IgD-negative memory B cell (primary cell): ENCODE data around the gene HDAC9. TPM values are rescaled to one million over a fixed set of nuclear protein-coding genes. Genes with fewer than 3 reads are reported as not detected.

Source experiments
- H3K27ac Mint-ChIP-seq, 3 donors: one replicate each; pipeline ENCODE4 v1.8.0; 2020 to 2022; ENCODE audit warnings: mild to moderate bottlenecking in 3 of 3, mixed read lengths in 3 of 3, moderate library complexity in 1 of 3
- H3K27me3 Mint-ChIP-seq: one replicate; pipeline ENCODE4 v1.8.0; 2021; ENCODE audit warnings: mixed read lengths
- H3K36me3 Mint-ChIP-seq: one replicate; pipeline ENCODE4 v1.8.0; 2020; ENCODE audit warnings: mild to moderate bottlenecking, mixed read lengths
- H3K4me1 Mint-ChIP-seq, 3 donors: one replicate each; pipeline ENCODE4 v1.8.0; 2020 to 2022; ENCODE audit warnings: mixed read lengths in 3 of 3, mild to moderate bottlenecking in 1 of 3
- H3K4me3 Mint-ChIP-seq, 4 donors: one replicate each; pipeline ENCODE4 v1.8.0; 2020 to 2022; ENCODE audit warnings: mild to moderate bottlenecking in 4 of 4, mixed read lengths in 4 of 4, moderate library complexity in 3 of 4
- H3K9me3 Mint-ChIP-seq, 3 donors: one replicate each; pipeline ENCODE4 v1.8.0; 2020 to 2021; ENCODE audit warnings: mixed read lengths in 3 of 3, mild to moderate bottlenecking in 1 of 3
- polyA plus RNA-seq: library from polyadenylated mRNA; unstranded; fragments of 300-500 nt; fragmentation: Illumina TruSeq; gene quantifications from one replicate; pipeline ENCODE4 v1.2.3, GENCODE V29; 2021

HDAC9 gene
- polyA plus RNA-seq, 1 donor from 2014 or later, result 81.2 TPM

DNA sequence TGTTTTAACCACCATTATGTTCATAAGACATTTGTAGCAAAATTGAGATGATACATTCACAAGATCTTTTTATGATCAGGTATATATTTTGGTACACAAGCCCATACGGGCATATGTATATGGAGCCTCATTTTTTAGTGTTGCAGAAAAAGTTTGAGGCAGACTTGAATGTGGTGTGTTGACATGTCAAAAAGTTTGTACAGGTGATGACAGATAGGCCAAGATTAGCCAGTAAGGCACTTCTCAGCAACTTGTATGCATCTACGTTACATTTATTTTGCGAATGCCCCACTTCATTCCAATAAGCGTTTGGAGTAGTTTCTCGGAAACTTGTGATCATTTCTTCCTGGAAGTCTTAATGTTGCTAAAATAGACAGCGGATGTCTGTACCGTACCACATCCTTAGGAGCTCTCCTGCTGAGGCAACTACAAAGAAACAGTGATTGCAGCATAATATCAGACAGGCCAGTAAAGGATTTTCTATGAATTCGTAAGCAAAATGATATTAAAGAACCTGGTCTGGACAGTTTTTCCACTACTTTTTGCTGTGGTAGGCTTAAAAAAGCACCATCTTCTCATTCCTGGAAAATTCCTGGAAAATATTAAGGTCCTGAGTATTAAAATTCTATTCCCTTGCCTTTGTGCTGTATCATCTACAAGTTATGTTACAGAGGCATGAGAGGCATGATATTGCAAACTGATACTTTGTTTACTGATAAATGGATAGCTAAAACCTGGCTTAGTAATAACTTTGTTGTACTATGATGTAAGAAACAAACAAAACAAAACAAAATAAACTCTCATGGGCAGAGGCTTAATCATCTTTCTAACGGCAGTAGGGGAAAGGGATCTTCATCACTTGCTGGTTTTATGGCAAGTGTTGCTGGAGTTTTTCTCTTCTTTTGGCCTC is 153.6 kb downstream of the HDAC9 start:
- no peaks in the 10 kb centered on the region for H3K27me3 Mint-ChIP-seq
- H3K4me3 Mint-ChIP-seq, result no peak overlapping the region
- no peaks in the 10 kb centered on the region for H3K9me3 Mint-ChIP-seq
- H3K27ac Mint-ChIP-seq, result no peak overlapping the region
- peaks cover 1% of the 10 kb centered on the region for H3K36me3 Mint-ChIP-seq
- H3K4me1 Mint-ChIP-seq, result peaks cover 0 to 3% (median 0%) of the 10 kb centered on the region in 3 donors

DNA sequence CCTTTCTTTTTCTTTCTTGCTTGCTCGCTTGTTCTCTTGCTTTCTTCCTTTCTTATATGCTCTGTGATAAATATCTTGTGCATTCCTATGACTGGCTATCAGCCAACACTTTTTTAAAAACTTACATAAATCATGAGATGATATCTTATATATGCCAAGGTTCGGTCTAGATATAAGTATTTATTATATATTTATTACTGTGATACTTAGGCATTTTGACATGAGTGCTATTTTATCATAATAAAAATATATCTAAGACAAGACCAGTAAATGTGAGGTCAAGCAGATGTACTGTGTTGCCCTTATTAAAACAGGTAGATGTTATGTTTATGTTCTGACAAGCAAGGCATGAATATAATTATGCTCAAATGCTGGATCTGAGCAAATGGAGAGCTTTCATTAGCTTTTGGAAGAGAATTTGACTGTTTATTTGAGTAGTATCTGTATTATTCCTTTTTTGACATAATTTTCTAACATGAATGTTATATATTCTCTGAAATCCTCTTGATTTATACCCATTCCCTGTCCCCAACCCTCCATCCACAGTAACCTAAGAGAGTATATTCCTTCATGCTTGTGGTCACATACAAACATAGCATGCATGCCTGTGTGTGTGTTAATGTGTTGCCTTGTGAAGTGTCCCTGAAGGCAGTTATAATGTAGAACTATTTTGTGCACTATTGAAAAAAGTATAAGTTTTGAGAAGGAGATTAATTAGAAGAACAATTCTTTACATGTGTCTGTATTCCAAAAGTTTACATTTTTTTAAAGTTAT is 158.0 kb downstream of the HDAC9 start:
- no peaks in the 10 kb centered on the region for H3K9me3 Mint-ChIP-seq
- no peak overlapping the region for H3K27ac Mint-ChIP-seq
- peaks cover 1% of the 10 kb centered on the region for H3K36me3 Mint-ChIP-seq
- no peaks in the 10 kb centered on the region for H3K27me3 Mint-ChIP-seq
- peaks cover 0 to 9% (median 7%) of the 10 kb centered on the region in 3 donors for H3K4me1 Mint-ChIP-seq
- H3K4me3 Mint-ChIP-seq, result no peak overlapping the region

DNA sequence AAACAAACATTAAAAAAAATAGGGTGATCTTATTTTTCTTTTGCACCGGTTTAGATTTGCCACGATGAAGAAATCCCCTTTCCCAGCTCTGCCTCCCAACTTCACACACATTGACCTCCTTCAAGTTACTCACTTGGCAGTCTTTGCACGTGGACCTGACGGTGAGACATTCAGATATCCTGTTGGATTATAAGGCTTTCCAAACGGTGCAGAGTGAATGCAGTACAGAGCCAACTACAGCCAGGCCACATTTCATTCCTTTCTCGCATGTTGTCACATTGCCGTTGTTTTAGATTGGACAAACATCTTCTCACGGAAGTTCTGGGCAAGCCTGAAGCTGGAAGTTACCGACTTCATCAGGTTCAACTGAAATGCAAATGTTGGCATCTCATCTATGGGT is 159.2 kb downstream of the HDAC9 start:
- H3K4me1 Mint-ChIP-seq, result peaks cover 0 to 9% (median 7%) of the 10 kb centered on the region in 3 donors
- no peak overlapping the region for H3K27ac Mint-ChIP-seq
- H3K4me3 Mint-ChIP-seq, result no peak overlapping the region
- no peaks in the 10 kb centered on the region for H3K27me3 Mint-ChIP-seq
- no peaks in the 10 kb centered on the region for H3K9me3 Mint-ChIP-seq
- peaks cover 1% of the 10 kb centered on the region for H3K36me3 Mint-ChIP-seq

DNA sequence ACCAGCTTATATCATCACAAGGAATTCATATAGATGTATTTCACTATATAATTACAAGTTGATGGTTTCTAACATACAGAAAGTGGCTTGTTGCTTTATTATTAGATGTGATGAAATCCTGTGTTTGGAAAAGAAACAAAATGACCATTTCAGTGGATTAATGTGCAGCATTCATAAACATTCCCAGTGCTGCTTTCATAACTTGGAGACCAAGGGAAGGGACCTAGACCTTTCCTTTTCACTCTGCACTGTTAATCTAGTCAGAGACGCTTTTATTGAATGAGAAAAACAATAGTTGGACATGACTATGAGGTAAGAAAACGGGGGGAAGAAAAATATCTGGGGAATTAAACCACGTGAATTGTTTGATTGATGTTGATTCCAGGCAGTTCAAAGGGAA is 160.0 kb downstream of the HDAC9 start:
- no peak overlapping the region for H3K4me3 Mint-ChIP-seq
- peaks cover 3% of the 10 kb centered on the region for H3K36me3 Mint-ChIP-seq
- H3K27me3 Mint-ChIP-seq, result no peaks in the 10 kb centered on the region
- H3K4me1 Mint-ChIP-seq, result peaks cover 0 to 8% (median 7%) of the 10 kb centered on the region in 3 donors
- no peak overlapping the region for H3K27ac Mint-ChIP-seq
- no peaks in the 10 kb centered on the region for H3K9me3 Mint-ChIP-seq

DNA sequence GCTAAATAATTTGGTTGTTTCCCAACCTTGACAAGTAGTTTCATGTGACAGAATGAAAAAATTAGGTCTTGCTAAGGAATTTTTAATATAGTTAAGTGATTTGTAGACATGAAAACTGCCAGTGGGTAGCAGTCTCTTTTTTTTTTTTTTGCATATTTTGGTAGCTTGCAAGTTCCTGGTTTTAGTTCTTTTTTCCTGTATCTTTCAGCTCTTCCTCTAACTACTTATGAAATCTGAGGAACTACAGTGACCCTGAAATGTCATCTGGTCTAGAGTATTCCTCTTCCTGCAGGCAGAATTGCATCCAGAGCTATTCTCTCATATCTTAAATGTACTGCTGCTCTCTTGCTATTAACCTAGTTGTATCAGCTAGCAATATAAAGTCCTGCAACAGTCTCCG is 160.4 kb downstream of the HDAC9 start:
- Mint-ChIP-seq H3K27ac (no peak overlapping the region), H3K27me3 (no peaks in the 10 kb centered on the region), H3K4me1 (peaks cover 0 to 8% (median 7%) of the 10 kb centered on the region in 3 donors), H3K4me3 (no peak overlapping the region), H3K9me3 (no peaks in the 10 kb centered on the region), H3K36me3 (peaks cover 5% of the 10 kb centered on the region)

DNA sequence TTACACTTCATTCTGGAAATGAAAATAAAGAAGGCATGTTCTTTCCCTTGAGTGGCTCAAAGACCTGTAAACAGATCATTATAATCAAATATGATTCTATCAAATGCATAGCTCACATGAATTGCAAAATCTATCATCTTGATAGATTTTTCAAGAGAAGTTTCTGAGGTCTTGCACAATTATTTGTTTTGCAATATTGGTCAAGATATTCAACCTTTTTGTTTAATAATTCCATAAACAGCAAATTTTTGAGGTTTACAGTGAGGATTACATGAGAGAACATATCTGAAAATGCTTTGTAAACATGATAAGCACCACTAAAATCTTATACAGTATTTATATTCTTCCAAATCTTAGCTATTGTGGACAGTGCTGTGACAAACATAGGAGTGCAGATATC is 160.8 kb downstream of the HDAC9 start:
- Mint-ChIP-seq H3K36me3 (peaks cover 8% of the 10 kb centered on the region), H3K4me3 (no peak overlapping the region), H3K9me3 (no peaks in the 10 kb centered on the region), H3K4me1 (peaks cover 0 to 8% (median 7%) of the 10 kb centered on the region in 3 donors), H3K27me3 (no peaks in the 10 kb centered on the region), H3K27ac (no peak overlapping the region)

DNA sequence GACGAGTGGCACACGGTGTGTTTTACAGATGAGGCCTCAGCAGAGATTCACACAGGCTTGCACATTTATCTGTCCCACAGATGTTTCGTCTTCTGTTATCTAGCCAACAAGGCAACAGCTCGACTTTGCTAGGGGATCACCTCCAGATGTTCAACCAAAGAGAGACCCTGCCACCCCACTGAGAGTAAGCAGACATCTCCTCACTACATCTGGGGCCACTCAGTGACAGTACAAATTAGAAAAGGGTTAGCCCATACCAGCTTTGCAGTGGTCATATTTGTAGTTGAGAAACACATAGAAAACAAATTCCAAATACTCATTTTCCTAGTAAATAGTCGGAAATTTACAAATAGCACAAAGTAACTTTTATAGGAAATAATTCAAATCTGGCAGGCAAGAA is 164.2 kb downstream of the HDAC9 start:
- Mint-ChIP-seq H3K36me3 (peaks cover 7% of the 10 kb centered on the region), H3K27me3 (no peaks in the 10 kb centered on the region), H3K4me1 (peaks cover 0 to 7% (median 6%) of the 10 kb centered on the region in 3 donors), H3K27ac (no peak overlapping the region), H3K4me3 (no peak overlapping the region), H3K9me3 (no peaks in the 10 kb centered on the region)

DNA sequence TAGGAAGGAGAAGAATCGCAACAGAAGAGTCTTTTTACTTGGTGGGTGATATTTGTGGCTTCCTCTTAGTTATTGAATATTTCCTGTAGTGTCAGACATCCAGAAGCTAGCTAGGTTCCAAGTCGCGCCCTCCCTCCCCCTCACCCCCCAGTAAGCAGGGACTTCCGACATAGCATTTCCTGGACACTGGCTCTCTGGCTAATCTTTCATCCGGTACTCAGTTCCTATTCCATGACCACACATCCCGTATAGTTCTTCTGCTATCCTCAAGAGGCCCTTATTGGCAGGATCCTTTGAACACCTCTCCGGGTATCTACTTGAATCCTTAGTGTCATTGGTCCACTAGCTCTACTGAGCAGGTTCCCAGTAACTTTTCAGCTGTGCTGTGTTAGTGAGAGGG is 167.8 kb downstream of the HDAC9 start:
- H3K4me1 Mint-ChIP-seq, result peaks cover 1 to 4% (median 3%) of the 10 kb centered on the region in 3 donors
- H3K9me3 Mint-ChIP-seq, result no peaks in the 10 kb centered on the region
- H3K36me3 Mint-ChIP-seq, result peaks cover 7% of the 10 kb centered on the region
- H3K27ac Mint-ChIP-seq, result no peak overlapping the region
- no peaks in the 10 kb centered on the region for H3K27me3 Mint-ChIP-seq
- no peak overlapping the region for H3K4me3 Mint-ChIP-seq

DNA sequence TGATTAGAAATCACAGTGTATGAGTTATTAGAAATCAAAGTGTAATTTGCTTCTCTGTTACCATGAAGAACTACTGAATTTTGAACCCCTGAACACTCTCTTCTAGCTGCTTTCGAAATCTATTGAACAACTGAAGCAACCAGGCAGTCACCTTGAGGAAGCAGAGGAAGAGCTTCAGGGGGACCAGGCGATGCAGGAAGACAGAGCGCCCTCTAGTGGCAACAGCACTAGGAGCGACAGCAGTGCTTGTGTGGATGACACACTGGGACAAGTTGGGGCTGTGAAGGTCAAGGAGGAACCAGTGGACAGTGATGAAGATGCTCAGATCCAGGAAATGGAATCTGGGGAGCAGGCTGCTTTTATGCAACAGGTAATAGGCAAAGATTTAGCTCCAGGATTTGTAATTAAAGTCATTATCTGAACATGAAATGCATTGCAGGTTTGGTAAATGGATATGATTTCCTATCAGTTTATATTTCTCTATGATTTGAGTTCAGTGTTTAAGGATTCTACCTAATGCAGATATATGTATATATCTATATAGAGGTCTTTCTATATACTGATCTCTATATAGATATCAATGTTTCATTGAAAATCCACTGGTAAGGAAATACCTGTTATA is 170.7 kb downstream of the HDAC9 start:
- no peak overlapping the region for H3K4me3 Mint-ChIP-seq

DNA sequence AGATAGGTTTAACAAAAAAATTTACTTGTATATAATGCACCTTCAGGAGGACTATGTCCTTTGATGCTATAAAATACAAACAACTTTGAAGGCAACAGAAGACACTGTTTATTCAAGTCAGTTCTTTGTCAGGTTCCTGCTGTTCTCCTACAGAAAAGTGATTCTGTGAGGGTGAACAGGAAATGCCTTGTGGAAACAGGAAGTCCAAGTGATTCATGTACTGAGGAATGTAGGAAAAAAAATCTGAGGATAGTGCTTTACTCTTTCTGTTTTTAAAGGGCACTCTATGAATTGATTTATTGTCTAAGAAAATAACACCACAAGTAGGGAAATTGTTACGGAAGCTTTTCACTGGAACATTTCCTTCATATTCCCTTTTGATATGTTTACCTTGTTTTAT is 171.9 kb downstream of the HDAC9 start:
- peaks cover 8% of the 10 kb centered on the region for H3K36me3 Mint-ChIP-seq
- H3K27ac Mint-ChIP-seq, result no peak overlapping the region
- H3K4me3 Mint-ChIP-seq, result no peak overlapping the region
- no peaks in the 10 kb centered on the region for H3K27me3 Mint-ChIP-seq
- no peaks in the 10 kb centered on the region for H3K9me3 Mint-ChIP-seq
- peaks cover 3 to 6% (median 4%) of the 10 kb centered on the region in 3 donors for H3K4me1 Mint-ChIP-seq

More for the DNA sequence above, 170.7 kb downstream of the HDAC9 start:
- H3K36me3 Mint-ChIP-seq, result peaks cover 5% of the 10 kb centered on the region
- peak overlapping the region in 1 of 3 donors; percentile 2 for H3K27ac Mint-ChIP-seq
- H3K9me3 Mint-ChIP-seq, result no peaks in the 10 kb centered on the region
- no peaks in the 10 kb centered on the region for H3K27me3 Mint-ChIP-seq
- H3K4me1 Mint-ChIP-seq, result peaks cover 1 to 4% (median 3%) of the 10 kb centered on the region in 3 donors

DNA sequence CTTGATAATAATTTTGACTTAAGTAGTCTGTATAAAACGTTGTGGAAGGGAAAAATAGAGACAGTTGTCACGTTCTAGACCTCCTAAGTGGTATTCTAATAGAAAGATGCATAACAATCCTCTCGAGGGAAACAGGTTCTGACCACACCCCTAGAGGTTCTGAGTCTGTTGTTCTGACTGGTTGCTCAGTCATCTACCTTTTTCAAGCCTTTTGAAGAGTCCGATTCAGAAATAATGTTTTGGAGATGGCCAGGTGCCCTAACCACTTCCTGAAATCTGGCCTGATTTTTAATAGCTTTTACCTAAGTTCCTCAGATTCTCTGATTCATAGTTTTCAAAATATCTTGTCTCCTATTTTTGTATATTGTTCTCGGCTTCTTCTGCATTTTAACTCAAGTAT is 175.6 kb downstream of the HDAC9 start:
- Mint-ChIP-seq H3K4me1 (peaks cover 2 to 6% (median 5%) of the 10 kb centered on the region in 3 donors), H3K27me3 (no peaks in the 10 kb centered on the region), H3K4me3 (no peak overlapping the region), H3K36me3 (peaks cover 10% of the 10 kb centered on the region), H3K9me3 (no peaks in the 10 kb centered on the region), H3K27ac (no peak overlapping the region)

DNA sequence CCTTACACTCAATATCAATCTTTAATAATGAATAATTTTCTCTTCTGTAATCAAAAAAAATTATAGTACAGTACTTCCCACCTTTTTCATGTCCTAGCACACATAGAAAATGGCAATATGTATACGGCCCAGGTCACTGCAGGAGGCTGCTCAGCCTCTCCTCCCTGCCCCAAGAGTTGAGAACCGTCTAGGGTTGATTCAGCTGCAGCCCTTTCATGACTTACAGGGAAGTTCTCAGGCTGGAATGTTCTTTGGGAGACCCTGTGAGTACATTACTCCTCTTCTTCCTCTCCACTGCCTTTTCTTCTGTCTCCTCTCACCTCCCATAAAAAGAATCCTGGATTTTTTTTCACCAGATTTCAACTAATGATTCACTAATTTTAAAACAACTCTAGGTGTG is 180.0 kb downstream of the HDAC9 start:
- Mint-ChIP-seq H3K27ac (no peak overlapping the region), H3K36me3 (peaks cover 12% of the 10 kb centered on the region), H3K4me1 (peaks cover 2 to 6% (median 5%) of the 10 kb centered on the region in 3 donors), H3K27me3 (no peaks in the 10 kb centered on the region), H3K9me3 (no peaks in the 10 kb centered on the region), H3K4me3 (no peak overlapping the region)

DNA sequence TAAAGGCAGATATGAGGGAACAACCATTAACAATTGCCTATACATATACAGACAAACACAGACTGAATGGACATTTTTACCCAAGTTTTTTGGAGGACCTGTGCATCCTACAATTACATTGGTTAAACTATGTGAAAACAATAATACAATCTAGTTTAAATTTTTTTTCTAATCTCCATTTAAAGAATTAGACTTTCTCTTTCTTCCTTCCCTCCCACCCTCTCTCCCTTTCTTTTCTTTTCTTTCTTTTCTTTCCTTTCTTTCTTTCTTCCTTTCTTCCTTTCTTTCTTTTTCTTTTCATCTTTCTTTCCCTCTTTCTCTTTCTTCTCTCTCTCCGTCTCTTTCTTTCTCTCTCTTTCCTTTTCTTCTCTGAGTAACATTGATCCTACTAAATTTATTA is 183.7 kb downstream of the HDAC9 start:
- H3K4me1 Mint-ChIP-seq, result peaks cover 0 to 3% (median 2%) of the 10 kb centered on the region in 3 donors
- peak overlapping the region in 1 of 3 donors; percentile 69 for H3K27ac Mint-ChIP-seq
- H3K36me3 Mint-ChIP-seq, result peaks cover 4% of the 10 kb centered on the region
- H3K9me3 Mint-ChIP-seq, result no peaks in the 10 kb centered on the region
- no peaks in the 10 kb centered on the region for H3K27me3 Mint-ChIP-seq
- H3K4me3 Mint-ChIP-seq, result no peak overlapping the region

DNA sequence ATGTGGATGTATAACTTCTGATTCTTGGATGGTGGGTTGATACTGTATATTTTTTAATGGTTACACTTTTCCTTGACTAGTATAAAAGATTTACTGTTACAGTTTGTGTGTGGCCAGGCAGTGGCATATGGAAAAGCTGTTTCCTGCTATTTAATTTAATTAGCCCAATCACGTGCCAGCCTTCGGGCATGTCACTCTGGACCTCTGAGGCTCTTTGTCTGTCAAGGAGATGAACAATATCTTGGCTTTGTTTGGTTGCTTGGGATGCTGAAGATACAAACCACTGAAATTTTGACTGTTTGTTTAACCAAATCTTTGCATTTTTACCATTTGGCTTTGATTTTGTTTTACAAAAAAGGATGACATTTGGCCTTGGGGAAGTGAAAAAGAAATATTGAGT is 185.0 kb downstream of the HDAC9 start:
- Mint-ChIP-seq H3K9me3 (no peaks in the 10 kb centered on the region), H3K4me3 (no peak overlapping the region), H3K4me1 (peaks cover 0 to 2% (median 1%) of the 10 kb centered on the region in 3 donors), H3K27me3 (no peaks in the 10 kb centered on the region), H3K36me3 (peaks cover 9% of the 10 kb centered on the region), H3K27ac (no peak overlapping the region)

DNA sequence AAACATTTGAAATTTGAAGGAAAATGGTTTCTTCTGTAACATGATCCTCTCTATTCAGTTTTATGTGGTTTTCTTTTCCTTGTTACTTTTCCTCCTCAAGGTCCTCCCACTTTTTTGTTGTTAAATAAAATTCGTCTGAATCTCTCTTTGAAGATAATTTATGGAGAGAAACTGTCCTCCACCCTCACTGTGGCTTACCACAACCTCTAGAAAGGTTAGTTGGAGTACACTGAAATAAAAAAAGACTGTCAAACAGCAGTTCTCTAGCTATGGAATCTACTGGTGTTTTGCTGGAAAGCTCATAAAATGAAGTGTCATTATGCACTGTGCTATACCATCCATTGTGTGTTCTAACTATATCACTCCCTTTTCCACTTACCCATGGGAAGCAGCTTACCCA is 189.4 kb downstream of the HDAC9 start:
- peaks cover 8% of the 10 kb centered on the region for H3K36me3 Mint-ChIP-seq
- H3K27me3 Mint-ChIP-seq, result no peaks in the 10 kb centered on the region
- H3K27ac Mint-ChIP-seq, result no peak overlapping the region
- peaks cover 0 to 2% (median 0%) of the 10 kb centered on the region in 3 donors for H3K4me1 Mint-ChIP-seq
- no peaks in the 10 kb centered on the region for H3K9me3 Mint-ChIP-seq
- H3K4me3 Mint-ChIP-seq, result no peak overlapping the region
